Stimulated activated CD4-positive, alpha-beta T cell treated with anti-CD3 and anti-CD28 coated beads, Interleukin-1b, Interleukin-23, amount 100 ng/mL, for 1 hour (primary cell): Measurements from ENCODE around the gene BLTP1.

Experiments
- DNase-seq, 2 donors: peaks; one replicate each; pipeline ENCODE4 v3.0.0-alpha.2; 2020; ENCODE audit warnings: low read depth in 2 of 2

The BLTP1 gene

GRCh38 chr4:122167369-122167768 lies 15.2 kb downstream of the BLTP1 start:
- no peak for DNase-seq

GRCh38 chr4:122170775-122171174 lies 18.6 kb downstream of the BLTP1 start:
- DNase-seq, result no peak

GRCh38 chr4:122171323-122171722 lies 19.2 kb downstream of the BLTP1 start:
- DNase-seq, result no peak

- no peak for DNase-seq
Observed at GRCh38 chr4:122172266-122172665, 20.1 kb downstream of the BLTP1 start.

DNA sequence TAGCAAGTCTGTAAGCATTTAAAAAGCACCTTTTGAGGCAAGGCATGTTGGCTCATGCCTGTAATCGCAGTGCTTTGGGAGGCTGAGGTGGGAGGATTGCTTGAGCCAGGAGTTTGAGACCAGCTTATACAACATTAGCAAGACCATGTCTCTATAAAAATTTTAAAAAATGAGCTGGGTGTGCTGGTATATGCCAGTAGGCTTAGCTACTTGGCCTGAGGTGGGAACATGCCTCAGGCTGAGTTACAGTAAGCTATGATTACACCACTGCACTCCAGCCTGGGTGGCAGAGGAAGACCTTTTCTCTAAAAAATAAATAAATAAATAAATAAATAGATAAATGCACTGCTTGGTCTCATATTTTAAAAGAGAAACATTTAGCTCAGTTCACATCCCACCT lies 26.8 kb downstream of the BLTP1 start:
- no peak for DNase-seq

- DNase-seq, result no peak
Observed at GRCh38 chr4:122195718-122196117, 43.6 kb downstream of the BLTP1 start.
